Left cardiac atrium (tissue), 4 donors: ENCODE data around the gene HSPB2. TPM values are rescaled to one million over a fixed set of nuclear protein-coding genes. Genes with fewer than 3 reads are reported as not detected.
A peak's percentile ranks its signal among the peaks of the same experiment; 100 is the strongest.
"Not testable (repeated sequence)": the region's sequence is repeated elsewhere in the genome, so short reads cannot be mapped to it uniquely, and the experiment has no call there.

Experiments used
- ATAC-seq, 2 donors: fragments of 200-7000 bp; cut with Tn5 transposase; one replicate each; pipeline ENCODE4 v1.9.1; 2020; ENCODE audit warnings: mild to moderate bottlenecking in 2 of 2, moderate library complexity in 2 of 2
- DNase-seq: peaks from one replicate; pipeline ENCODE4 v3.0.0-alpha.2; 2020
- intact Hi-C, 2 donors: fragments of 100-400 bp; cut with DNase I; formaldehyde crosslinking; loops; one replicate each; pipeline versions ENCODE4 v1.14.1 to v1.15.1; 2022 to 2023
- total RNA-seq, 2 donors: library from RNA; stranded (reverse); fragmentation: NEBNext Ultra II Directional; extraction: Animal tissue kit (Norgen Biotek cat#: 25700); gene quantifications; one replicate each; pipeline ENCODE4 v1.2.1, GENCODE V29; 2021
- donor health status: DM: no; HTN: yes; CAD: no.
- donor health status: DM: no; HTN: yes; CAD: no; lungs with severe emphysema.
- donor health status: DM: yes; HTN: yes; CAD: no.
- donor health status: Dilated cardiomyopathy.

The HSPB2 gene
- total RNA-seq, 2 donors from 2014 or later, result 37.3 to 49.6 TPM

DNA sequence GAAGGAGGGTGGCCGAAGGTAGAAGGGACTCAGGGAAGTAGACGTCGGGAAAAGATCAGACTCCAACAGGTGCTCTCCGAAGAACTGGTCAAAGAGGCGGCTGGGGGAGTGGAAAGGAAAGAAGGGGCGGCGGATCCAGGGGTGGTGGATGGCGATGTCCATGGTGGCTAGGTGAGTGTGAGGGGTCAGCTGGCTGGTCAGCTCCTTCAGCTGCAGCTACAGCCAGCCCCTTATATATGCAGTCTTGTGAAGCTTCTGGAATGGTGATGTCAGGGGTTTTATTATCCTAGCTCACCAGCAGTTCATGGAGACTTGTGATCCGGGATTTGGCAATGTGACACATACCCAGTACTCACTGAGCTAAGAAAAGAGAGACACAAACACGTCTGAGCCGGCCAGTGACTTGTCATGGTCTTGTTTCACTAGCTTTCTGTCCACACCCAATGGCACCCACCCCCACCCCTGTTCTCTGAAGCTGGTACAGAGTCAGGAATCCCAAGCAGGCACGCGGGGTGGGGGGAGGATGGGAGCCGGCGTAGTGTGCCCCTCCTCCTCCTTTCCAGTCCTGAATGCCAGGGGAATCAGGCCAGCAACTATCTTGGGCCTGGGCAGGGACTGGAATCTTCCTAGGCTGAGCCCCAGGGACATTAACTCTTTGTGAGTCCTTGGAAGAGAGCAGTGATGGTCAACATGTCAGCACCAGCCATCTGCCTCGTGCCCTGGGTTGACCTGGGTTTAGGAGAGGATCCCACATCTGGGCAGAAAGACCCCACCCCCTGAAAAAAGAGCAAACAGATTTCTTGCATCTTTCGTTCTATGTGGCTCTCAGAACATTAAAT is 752 bp upstream of the HSPB2 start, which contains the start of gene CRYAB:
CRYAB (minus strand) TSS at position 208 of the 839 bp plus-strand sequence; CDS start at position 162, 46 bp downstream.
- peak; percentile 90 for DNase-seq
- intact Hi-C loops, result no loop called here

GRCh38 chr11:111913031-111913861 is 712 bp downstream of the HSPB2 start:
- peak; percentile 13 to 35 for ATAC-seq
- no peak for DNase-seq
- intact Hi-C loops, result no loop called here

More for the DNA sequence above, 752 bp upstream of the HSPB2 start, which contains the start of gene CRYAB:
- ATAC-seq, result peak; percentile 82 to 87

DNA sequence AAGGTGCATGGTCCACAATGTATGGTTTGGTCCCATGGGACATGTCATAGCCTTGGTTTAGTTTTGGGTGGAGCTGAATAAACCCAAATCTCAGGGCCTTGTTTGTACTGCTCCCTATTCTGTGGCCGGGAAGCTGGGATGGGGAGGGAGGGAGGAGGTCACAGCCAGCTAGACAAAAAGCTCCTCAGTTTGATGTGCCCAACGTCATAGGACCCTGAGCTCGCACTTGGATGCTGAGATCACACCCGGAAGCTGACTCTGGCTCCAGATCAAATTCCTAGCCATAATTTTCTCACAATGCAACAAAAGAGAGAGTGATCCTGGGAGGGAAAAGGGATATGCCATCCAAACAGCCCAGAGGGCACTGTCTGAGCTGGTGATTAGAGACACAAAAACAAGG is 1.5 kb downstream of the HSPB2 start:
- intact Hi-C loops, result no loop called here
- ATAC-seq (peak; percentile 10 to 48), DNase-seq (peak; percentile 75)

DNA sequence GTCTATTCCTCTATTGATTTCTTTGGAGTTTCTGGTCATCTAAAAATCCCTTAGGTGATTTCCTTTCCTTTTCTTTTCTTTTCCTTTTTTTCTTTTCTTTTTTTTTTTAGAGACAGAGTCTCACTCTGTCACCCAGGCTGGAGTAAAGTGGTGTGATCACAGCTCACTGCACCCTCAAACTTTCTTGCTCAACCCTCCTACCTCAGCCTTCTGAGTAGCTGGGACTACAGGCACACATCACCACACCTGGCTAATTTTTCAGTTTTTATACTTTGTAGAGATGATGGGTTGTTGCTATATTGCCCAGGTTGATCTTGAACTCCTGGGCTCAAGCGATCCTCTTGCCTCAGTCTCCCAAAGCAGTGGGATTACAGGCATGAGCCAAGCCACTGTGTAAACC is 4.2 kb downstream of the HSPB2 start:
- intact Hi-C loops, result no loop called here
- DNase-seq (no peak), ATAC-seq (no peak)

- no peak for DNase-seq
- intact Hi-C loops, result no loop called here
- ATAC-seq, result no peak
Measured at GRCh38 chr11:111917312-111917711, 4.8 kb downstream of the HSPB2 start.

DNA sequence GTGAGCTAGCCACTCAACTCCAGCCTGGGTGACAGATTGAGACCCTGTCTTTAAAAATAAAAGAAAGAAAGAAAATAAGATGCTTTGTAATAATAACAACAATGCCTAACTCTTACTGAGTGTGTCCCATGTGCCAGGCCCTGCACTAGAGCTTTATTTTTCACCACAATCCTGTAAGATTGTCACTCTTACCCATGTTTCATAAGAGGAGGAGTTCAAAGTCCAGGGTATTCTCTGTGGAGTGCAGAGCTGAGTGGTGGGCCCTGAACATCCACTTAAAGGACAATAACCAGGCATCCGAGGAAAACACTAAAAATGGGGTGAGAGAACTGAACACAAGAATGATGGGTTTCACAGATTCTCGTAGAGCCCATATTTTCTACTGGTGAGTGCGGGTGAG is 5.3 kb downstream of the HSPB2 start:
- no peak for DNase-seq
- no peak for ATAC-seq
- intact Hi-C loops, result no loop called here

- intact Hi-C loops, result no loop called here
- ATAC-seq, result peak in 1 of 2 donors; percentile 56
Measured at GRCh38 chr11:111918390-111919256, 6.1 kb downstream of the HSPB2 start, which contains the start of gene C11orf52. Gene C11orf52, plus strand, starts transcription at chr11:111918913. Its CDS starts 60 bp downstream, at chr11:111918973.

GRCh38 chr11:111920908-111921307 is 8.4 kb downstream of the HSPB2 start:
- ATAC-seq, result no peak

More at GRCh38 chr11:111918390-111919256, 6.1 kb downstream of the HSPB2 start, which contains the start of gene C11orf52:
- DNase-seq, result no peak

DNA sequence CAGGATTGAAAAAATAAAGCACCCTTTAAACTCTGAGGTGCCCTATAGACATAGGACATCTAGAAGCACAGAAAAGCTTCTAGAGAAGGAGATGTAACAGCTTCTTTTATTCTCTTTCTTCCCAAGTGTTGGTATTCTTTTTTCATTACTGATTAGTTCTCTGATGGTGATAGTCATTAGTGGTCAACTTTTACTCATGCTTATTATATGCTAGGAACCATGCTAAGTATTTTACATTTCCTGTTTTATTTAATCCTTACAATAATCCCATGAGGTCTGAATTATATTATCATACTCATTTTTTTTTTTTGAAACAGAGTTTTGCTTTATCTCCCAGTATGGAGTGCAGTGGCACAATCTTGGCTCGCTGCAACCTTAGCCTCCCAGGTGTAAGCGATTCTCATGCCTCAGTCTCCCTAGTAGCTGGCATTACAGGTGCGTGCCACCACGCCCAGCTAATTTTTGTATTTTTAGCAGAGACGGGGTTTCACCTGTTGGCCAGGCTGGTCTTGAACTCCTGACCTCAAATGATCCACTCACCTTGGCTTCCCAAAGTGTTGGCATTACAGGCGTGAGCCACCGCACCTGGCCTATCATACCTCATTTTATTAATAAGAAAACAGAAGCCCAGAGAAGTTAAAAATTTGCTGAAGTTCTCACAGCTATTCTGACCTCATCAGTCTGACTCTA is 9.2 kb downstream of the HSPB2 start:
- DNase-seq (no peak), ATAC-seq (no peak)
- intact Hi-C loops, result no loop called here

More at GRCh38 chr11:111920908-111921307, 8.4 kb downstream of the HSPB2 start:
- intact Hi-C loops, result no loop called here
- DNase-seq, result no peak

GRCh38 chr11:111922803-111923202 is 10.3 kb downstream of the HSPB2 start:
- ATAC-seq, result peak in 1 of 2 donors; percentile 23
- no peak for DNase-seq
- intact Hi-C loops, result no loop called here

DNA sequence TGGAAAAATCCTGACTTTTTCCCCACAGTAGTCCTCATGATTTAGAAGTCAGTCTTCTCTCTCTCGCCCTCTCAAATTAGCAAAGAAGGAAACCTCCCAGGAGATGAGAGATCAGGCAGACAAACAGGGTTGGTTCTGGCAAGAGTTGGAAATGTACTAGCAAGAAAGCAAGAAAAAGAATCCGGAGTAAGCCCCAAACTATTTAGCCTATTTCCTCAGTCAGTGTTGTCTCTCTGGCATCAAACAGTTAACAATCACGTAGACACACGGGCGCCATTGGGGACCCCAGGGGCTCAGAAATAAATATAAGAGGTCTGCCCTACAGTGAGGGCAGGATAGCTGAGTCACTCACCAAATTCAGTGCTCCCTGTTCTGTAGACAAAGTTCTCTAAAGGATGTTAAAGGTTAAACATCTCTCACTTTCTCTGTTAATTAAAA is 10.8 kb downstream of the HSPB2 start:
- DNase-seq, result no peak
- peak in 1 of 2 donors; percentile 2 for ATAC-seq
- intact Hi-C loops, result no loop called here

- intact Hi-C loops, result no loop called here
- DNase-seq (no peak), ATAC-seq (no peak)
Measured at GRCh38 chr11:111923951-111924350, 11.4 kb downstream of the HSPB2 start.

DNA sequence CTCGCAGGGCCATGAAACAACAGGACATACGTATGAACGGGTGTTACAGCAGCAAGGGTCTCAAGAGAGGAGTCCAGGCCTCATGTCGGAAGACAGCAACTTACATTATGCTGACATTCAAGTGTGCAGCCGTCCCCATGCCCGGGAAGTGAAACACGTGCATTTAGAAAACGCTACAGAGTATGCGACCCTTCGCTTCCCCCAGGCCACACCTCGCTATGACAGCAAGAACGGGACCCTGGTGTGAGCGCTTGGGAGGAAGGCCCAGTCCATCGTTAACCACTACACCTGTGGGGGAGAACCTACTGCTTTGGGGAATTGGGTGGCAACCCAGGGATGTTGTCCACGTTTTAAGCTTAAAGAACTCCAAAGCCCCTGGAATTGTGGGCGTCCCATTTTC is 13.4 kb downstream of the HSPB2 start:
- ATAC-seq, result no peak
- intact Hi-C loops, result no loop called here
- no peak for DNase-seq

GRCh38 chr11:111926505-111927391 is 14.2 kb downstream of the HSPB2 start:
- intact Hi-C loops, result no loop called here
- peak; percentile 95 to 96 for ATAC-seq
- peak; percentile 97 for DNase-seq

GRCh38 chr11:111930472-111930871 is 17.9 kb downstream of the HSPB2 start:
- ATAC-seq (no peak), DNase-seq (no peak)
- intact Hi-C loops, result loop anchor here (5.0 to 10.0 kb wide), 3 partner anchors 52 to 56 kb away; partner anchors contain the start of genes CFAP68 (in 2 of the 2), FDXACB1 (in 2 of the 2) and ALG9 (in 1 of the 2)

- intact Hi-C loops, result loop anchor here (5.0 to 10.0 kb wide), 3 partner anchors 50 to 58 kb away; partner anchors contain the start of genes CFAP68 (in 2 of the 2), FDXACB1 (in 2 of the 2) and ALG9 (in 1 of the 2)
- no peak for ATAC-seq
- DNase-seq, result no peak
Measured at GRCh38 chr11:111932611-111932950, 20.0 kb downstream of the HSPB2 start.

- intact Hi-C loops, result loop anchor here (5.0 to 10.0 kb wide), 3 partner anchors 49 to 58 kb away; partner anchors contain the start of genes CFAP68 (in 2 of the 2), FDXACB1 (in 2 of the 2) and ALG9 (in 1 of the 2)
- DNase-seq, ATAC-seq: not testable (repeated sequence)
Measured at GRCh38 chr11:111933176-111933575, 20.6 kb downstream of the HSPB2 start.
